Stromal cell of bone marrow (primary cell): ENCODE results near the gene PEPD.

ENCODE experiments used
- DNase-seq: peaks from one replicate; pipeline ENCODE4 v3.0.0-alpha.2; 2012; ENCODE audit warnings: low read depth

The PEPD gene

GRCh38 chr19:33546656-33547055 lies 25.1 kb upstream of the PEPD start:
- DNase-seq: no peak

- no peak for DNase-seq
Measured at GRCh38 chr19:33545217-33545981, 23.8 kb upstream of the PEPD start.

- DNase-seq: peak; percentile 6
Measured at GRCh38 chr19:33535226-33535625, 13.6 kb upstream of the PEPD start.

GRCh38 chr19:33532859-33533460 lies 11.4 kb upstream of the PEPD start:
- DNase-seq: no peak

- DNase-seq: no peak
Measured at GRCh38 chr19:33530842-33531241, 9.3 kb upstream of the PEPD start.

GRCh38 chr19:33530296-33530695 lies 8.7 kb upstream of the PEPD start:
- DNase-seq: no peak

- DNase-seq: no peak
Measured at GRCh38 chr19:33529094-33529676, 7.6 kb upstream of the PEPD start.

- DNase-seq: no peak
Measured at GRCh38 chr19:33528404-33528803, 6.8 kb upstream of the PEPD start.

- no peak for DNase-seq
Measured at GRCh38 chr19:33527125-33527524, 5.5 kb upstream of the PEPD start.

- DNase-seq: no peak
Measured at GRCh38 chr19:33524024-33524664, 2.6 kb upstream of the PEPD start.

GRCh38 chr19:33523167-33523566 lies 1.6 kb upstream of the PEPD start:
- DNase-seq: no peak

- no peak for DNase-seq
Measured at GRCh38 chr19:33522371-33522662, 726 bp upstream of the PEPD start.

- no peak for DNase-seq
Measured at GRCh38 chr19:33520844-33521479, 629 bp downstream of the PEPD start.

- DNase-seq: no peak
Measured at GRCh38 chr19:33520048-33520643, 1.4 kb downstream of the PEPD start.

GRCh38 chr19:33519416-33519815 lies 2.2 kb downstream of the PEPD start:
- DNase-seq: no peak

GRCh38 chr19:33518541-33518940 lies 3.0 kb downstream of the PEPD start:
- DNase-seq: no peak

GRCh38 chr19:33517922-33518321 lies 3.7 kb downstream of the PEPD start:
- no peak for DNase-seq

- DNase-seq: no peak
Measured at GRCh38 chr19:33515921-33516320, 5.7 kb downstream of the PEPD start.

GRCh38 chr19:33514885-33515551 lies 6.6 kb downstream of the PEPD start:
- DNase-seq: no peak

- DNase-seq: no peak
Measured at GRCh38 chr19:33513424-33513823, 8.2 kb downstream of the PEPD start.

- DNase-seq: no peak
Measured at GRCh38 chr19:33512580-33513137, 8.9 kb downstream of the PEPD start.
